ENCODE measurements around the gene ZER1. TPM values are rescaled to one million over a fixed set of nuclear protein-coding genes. Genes with fewer than 3 reads are reported as not detected.
"Not testable (repeated sequence)": the region's sequence is repeated elsewhere in the genome, so short reads cannot be mapped to it uniquely, and the experiment has no call there.

The ZER1 gene
- total RNA-seq, 1 donor from 2014 or later, result 12.7 TPM

GRCh38 chr9:128716581-128717254 lies 55.0 kb downstream of the ZER1 start:
- DNase-seq (ENCODE audit: low read depth in 2 of 2), result no peak

GRCh38 chr9:128715436-128715750 lies 56.3 kb downstream of the ZER1 start:
- DNase-seq (ENCODE audit: low read depth in 2 of 2), result no peak

- no peak for DNase-seq (ENCODE audit: low read depth in 2 of 2)
These were observed 56.9 kb downstream of the ZER1 start for GRCh38 chr9:128714586-128715435.

- no peak for DNase-seq (ENCODE audit: low read depth in 2 of 2)
These were observed 57.7 kb downstream of the ZER1 start for GRCh38 chr9:128713941-128714573.

GRCh38 chr9:128713411-128713780 lies 58.3 kb downstream of the ZER1 start:
- DNase-seq (ENCODE audit: low read depth in 2 of 2), result no peak

- no peak for DNase-seq (ENCODE audit: low read depth in 2 of 2)
These were observed 59.0 kb downstream of the ZER1 start for GRCh38 chr9:128712451-128713410.

- DNase-seq (ENCODE audit: low read depth in 2 of 2), result no peak
These were observed 64.3 kb downstream of the ZER1 start for GRCh38 chr9:128707446-128707845.

- no peak for DNase-seq (ENCODE audit: low read depth in 2 of 2)
These were observed 64.9 kb downstream of the ZER1 start for GRCh38 chr9:128706671-128707381.

- no peak for DNase-seq (ENCODE audit: low read depth in 2 of 2)
These were observed 65.7 kb downstream of the ZER1 start for GRCh38 chr9:128706045-128706444.

GRCh38 chr9:128705051-128705965 lies 66.4 kb downstream of the ZER1 start:
- DNase-seq (ENCODE audit: low read depth in 2 of 2), result no peak

- no peak for DNase-seq (ENCODE audit: low read depth in 2 of 2)
These were observed 67.4 kb downstream of the ZER1 start for GRCh38 chr9:128704356-128704670.

GRCh38 chr9:128703616-128704355 lies 67.9 kb downstream of the ZER1 start:
- DNase-seq (ENCODE audit: low read depth in 2 of 2), result peak; percentile 47 to 49

GRCh38 chr9:128702949-128703615 lies 68.6 kb downstream of the ZER1 start:
- DNase-seq (ENCODE audit: low read depth in 2 of 2), result peak; percentile 33 to 38

- DNase-seq (ENCODE audit: low read depth in 2 of 2), result peak; percentile 84 to 89
These were observed 69.2 kb downstream of the ZER1 start, which contains the start of gene PKN3 for GRCh38 chr9:128702445-128702948. Gene PKN3 (plus strand): TSS chr9:128702503. CDS start chr9:128702916, 413 bp downstream.

GRCh38 chr9:128701227-128701854 lies 70.4 kb downstream of the ZER1 start:
- peak; percentile 26 to 61 for DNase-seq (ENCODE audit: low read depth in 2 of 2)

- DNase-seq (ENCODE audit: low read depth in 2 of 2), result not testable (repeated sequence)
These were observed 72.5 kb downstream of the ZER1 start for GRCh38 chr9:128699096-128699795.

All from lung microvascular endothelial cell (primary cell).